D721Med (cell line): Measurements from ENCODE around the gene NKAIN2.

Source experiments
- DNase-seq: peaks from one replicate; pipeline ENCODE4 v3.0.0; 2011; ENCODE audit warnings: low spot score; ENCODE audit not compliant: insufficient read length
- FAIRE-seq: peaks from 2 replicates; lab custom pipeline; 2011; peaks lifted over from hg19 to GRCh38; lab: Jason Lieb, UNC
- TF ChIP-seq, protein P1 (sequence below): IDR thresholded peaks from 2 replicates; pipeline ENCODE4 v1.5.1; 2012; ENCODE audit warnings: mild to moderate bottlenecking, control low read depth; ENCODE audit not compliant: insufficient read depth; ENCODE audit errors: missing control alignments

The NKAIN2 gene

DNA sequence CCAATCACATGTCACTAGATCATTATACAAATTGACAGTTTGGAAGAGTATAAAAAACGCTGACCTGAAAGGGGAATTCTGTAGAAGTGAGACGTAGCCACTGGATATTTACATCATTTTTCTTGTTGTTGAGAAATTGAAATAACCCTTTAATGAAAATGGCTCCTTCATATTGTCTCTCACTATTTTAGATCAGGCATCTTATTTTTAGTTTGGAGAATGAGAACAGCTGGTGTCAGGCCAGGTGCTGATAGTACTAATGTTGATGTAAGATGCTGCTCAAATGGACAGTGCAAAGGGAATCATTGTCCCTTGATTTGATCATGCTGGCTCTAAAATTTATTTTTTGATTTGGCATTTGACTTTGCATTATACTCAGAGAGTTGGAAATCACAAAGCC, 17.4 kb downstream of the NKAIN2 start:
- FAIRE-seq (no peak), DNase-seq (no peak)
- TF ChIP-seq, protein P1, sequence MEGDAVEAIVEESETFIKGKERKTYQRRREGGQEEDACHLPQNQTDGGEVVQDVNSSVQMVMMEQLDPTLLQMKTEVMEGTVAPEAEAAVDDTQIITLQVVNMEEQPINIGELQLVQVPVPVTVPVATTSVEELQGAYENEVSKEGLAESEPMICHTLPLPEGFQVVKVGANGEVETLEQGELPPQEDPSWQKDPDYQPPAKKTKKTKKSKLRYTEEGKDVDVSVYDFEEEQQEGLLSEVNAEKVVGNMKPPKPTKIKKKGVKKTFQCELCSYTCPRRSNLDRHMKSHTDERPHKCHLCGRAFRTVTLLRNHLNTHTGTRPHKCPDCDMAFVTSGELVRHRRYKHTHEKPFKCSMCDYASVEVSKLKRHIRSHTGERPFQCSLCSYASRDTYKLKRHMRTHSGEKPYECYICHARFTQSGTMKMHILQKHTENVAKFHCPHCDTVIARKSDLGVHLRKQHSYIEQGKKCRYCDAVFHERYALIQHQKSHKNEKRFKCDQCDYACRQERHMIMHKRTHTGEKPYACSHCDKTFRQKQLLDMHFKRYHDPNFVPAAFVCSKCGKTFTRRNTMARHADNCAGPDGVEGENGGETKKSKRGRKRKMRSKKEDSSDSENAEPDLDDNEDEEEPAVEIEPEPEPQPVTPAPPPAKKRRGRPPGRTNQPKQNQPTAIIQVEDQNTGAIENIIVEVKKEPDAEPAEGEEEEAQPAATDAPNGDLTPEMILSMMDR = no peak

DNA sequence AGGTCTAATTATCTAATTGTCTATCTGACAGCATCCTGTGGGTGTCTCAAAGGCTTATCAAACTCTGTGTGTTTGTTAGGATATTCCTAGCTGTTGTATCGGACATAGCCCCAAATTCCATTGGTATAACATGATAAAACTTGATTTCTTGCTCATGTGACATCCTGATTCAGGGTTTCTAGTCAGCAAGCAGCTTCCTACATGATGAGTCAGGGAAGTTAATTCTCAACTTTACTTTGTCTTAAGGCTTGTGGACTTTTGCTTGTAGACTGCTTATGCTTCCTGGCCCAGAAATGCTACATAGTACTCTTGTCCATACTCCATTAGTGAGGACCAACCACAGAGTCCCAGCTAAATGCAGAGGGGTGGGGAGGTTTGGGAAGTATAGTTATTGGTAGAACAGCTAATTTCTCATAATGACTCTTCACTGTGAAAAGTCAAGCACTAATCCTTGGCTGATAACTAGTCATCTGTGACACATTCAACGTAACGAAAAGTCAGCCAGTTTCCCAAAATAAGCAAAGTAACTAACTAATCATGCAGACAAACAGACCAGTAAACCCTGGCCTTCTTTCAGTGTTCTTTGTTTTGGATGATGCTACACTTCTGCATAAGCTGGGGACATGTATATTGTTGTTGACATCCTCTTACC, 25.8 kb downstream of the NKAIN2 start:
- TF ChIP-seq, protein P1 = no peak
- FAIRE-seq = no peak
- no peak for DNase-seq

DNA sequence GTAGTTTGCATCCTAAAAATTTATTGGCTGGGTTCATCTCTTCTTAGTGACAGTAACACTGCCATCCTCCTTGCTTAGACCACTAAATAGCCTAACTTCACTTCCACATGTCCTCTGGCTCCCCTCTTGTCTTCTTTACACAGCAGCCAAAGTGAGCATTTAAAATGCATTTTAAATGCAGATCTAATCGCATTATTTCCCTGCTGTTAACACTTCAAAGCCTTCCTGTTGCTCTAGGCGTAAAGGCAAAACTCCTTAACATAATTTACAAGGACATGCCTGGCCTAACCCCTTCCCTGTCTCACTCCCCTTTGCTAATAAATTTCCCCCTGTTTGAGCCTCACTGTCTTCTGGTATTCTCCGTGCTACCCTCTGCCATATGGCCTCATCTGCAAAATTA, 26.5 kb downstream of the NKAIN2 start:
- TF ChIP-seq, protein P1 = no peak
- DNase-seq = no peak
- no peak for FAIRE-seq

DNA sequence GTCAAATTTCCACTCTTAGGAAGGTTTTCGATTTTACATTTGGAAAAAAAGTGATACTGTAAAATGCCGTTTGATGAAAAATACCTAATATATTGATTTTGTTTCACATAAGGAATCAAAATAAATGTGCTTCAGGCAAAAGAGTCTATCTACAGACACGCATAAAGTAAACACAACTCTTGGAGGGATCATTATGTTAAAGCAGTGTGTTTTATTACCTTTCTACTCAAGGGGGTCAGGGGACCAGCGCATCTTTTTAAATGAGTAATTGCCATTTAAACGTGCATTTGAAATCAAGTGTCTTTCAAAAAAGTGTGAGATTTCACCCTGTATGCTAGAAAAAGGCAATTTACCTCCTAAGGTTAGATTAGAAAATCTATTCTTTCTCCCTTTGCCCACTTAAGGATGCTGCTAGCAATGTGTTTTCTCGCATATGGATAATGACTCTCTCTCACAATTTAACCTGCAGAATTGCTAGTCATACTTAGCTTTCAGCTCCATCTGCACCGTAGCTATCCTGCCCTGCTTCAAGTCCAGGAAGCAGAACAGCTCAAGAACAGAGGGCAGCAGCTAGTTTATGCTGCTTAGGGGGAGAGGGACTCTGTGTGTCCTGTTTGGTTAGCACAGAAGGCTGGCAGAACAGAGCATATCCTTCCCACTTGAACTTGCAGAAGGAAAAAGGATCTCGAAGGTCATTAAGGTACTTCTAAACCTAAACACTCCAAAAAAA, 35.0 kb downstream of the NKAIN2 start:
- no peak for DNase-seq
- TF ChIP-seq, protein P1 = no peak

DNA sequence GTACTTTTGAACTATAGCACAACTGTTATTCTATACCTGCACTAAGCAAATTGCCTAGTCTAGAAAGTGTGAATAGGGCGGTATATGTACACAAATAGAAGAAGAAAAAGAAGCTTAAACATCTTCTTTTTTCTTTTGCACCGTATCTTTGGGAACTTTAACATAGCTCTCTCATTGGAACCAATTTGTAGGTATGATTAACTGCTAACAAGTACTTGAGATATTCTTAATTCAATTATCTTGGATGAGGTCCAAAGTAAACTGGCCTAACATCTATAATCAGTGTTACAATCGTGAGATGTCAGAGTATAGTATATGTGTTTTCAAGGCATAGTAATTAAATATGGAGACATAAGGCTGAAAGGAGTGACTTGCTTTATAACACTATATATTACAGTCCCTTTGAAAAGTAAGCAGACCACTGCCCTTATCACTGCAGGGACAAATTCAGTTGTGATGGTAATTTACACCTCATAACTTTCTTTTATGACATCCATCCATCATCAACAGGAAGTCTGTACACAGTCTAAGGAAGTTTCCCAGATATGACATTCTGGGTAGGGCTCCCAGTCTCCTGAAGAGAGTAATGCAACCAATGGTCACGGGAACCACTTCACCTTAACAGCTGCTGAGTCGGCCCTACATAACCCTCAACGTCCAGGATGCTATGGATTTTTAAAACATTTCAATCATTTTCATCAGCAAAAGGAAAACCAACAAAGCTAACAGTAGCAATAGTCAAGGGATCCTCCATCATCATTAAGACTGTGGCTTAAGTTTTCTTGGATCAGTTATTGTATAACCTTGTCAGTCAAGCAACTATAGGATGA, 37.6 kb downstream of the NKAIN2 start:
- DNase-seq (no peak), FAIRE-seq (no peak)
- TF ChIP-seq, protein P1 = no peak

More for the DNA sequence above, 35.0 kb downstream of the NKAIN2 start:
- no peak for FAIRE-seq

DNA sequence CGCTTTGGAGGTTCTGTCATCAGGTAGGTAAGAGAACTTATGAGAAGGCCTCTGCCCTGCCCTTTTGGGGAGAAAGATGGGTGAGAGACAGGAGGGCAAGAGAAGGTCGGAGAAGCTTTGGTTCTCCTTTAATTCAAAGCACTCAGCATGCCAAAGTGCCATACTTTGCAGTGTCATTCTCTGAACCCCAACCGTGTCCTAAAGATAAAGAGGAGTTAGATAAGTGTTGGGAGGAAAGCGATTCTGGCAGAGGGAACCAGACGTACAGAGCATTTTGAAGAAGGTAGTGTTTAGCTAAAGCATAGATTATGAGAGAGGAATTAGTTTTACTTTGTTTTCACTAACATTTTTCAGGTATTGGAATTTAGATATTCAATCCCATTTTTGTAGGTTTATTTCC, 40.3 kb downstream of the NKAIN2 start:
- TF ChIP-seq, protein P1 = no peak
- no peak for FAIRE-seq
- DNase-seq = no peak

DNA sequence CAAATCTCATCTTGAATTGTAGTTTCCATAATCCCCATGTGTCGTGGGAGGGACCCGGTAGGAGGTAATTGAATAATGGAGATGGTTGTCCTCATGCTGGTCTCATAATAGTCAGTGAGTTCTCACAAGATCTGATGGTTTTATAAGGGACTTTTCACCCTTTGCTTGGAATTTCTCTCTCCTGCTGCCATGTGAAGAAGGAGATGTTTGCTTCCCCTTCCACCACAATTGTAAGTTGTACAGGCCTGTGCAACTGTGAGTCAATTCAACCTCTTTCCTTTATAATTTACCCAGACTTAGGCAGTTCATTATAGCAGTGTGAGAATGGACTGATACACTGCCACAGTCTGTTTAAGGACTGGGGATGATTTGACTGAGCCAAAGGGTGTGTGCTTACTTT, 44.7 kb downstream of the NKAIN2 start:
- DNase-seq = no peak
- FAIRE-seq = no peak
- TF ChIP-seq, protein P1 = no peak
